HG02870 (cell line): ENCODE results near the gene MARS1.
A peak's percentile ranks its signal among the peaks of the same experiment; 100 is the strongest.

Experiments used
- ATAC-seq: cut with Tn5 transposase; IDR thresholded peaks from one replicate; pipeline ENCODE4 v1.9.1; 2021; ENCODE audit warnings: mild to moderate bottlenecking, moderate library complexity; ENCODE audit not compliant: unreplicated experiment

MARS1 gene

GRCh38 chr12:57470970-57471656 is 16.8 kb upstream of the MARS1 start:
- no peak for ATAC-seq

- no peak for ATAC-seq
Measured at GRCh38 chr12:57471661-57472060, 16.2 kb upstream of the MARS1 start.

- ATAC-seq, result no peak
Measured at GRCh38 chr12:57472391-57472790, 15.5 kb upstream of the MARS1 start.

- no peak for ATAC-seq
Measured at GRCh38 chr12:57473392-57473791, 14.5 kb upstream of the MARS1 start.

DNA sequence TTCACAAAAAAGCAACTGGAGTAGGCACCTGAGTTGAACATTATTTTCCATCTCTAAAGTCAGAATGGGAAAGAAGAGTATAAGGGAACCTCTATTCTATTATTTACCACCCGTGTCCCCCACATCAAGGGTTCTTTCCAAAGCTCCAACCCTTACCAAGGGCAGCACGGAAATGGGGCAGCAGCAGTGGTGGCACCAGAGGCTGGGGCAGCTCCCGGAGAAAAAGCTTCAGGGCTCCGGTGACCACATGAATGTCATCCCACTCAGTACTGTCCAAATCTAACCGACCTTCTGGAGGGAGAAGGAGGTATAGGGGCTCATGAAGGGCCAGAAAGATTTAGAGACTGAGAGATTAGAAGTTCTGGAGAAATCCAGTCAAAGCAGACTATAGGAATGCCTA is 14.0 kb upstream of the MARS1 start:
- ATAC-seq, result no peak

DNA sequence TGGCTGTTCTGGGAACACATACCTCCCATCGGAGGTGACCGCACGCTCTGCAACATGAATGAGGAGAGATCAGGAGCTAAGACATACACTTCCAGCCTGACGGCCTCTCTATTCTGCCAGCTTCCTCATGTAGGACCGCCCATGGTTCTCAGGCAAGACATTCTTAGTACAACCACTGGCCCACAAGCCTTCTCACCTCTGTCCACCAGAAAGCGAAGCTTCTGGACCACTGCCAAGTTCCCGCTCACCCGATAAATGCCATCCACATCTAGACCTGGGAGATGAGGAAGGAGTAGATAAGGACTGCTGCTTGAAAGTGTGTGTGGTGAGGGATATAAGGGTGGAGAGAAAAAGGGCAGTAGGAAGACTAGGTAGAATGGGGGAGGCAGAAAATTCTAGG is 13.4 kb upstream of the MARS1 start:
- no peak for ATAC-seq

DNA sequence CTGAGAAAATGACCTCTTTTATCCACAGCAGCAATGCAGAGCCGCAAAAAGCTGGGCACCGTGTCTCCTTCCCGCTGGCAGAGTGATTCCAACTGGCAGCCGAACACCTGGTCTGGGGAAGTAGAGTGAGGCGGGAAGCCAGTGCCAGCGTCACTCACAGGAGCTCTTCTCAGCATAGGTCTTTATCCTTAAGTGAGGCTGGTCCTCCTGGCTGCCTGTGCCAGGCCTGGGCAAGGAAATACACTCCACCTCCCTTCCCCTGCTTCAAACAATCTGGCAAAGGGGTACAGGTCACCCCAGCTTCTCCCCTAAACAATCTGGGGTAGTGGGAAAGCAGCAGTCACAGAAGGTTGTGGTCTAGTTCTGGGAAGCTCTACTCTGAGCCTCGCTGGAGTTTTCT is 13.0 kb upstream of the MARS1 start:
- ATAC-seq, result no peak

GRCh38 chr12:57475271-57476161 is 12.4 kb upstream of the MARS1 start:
- ATAC-seq, result no peak

DNA sequence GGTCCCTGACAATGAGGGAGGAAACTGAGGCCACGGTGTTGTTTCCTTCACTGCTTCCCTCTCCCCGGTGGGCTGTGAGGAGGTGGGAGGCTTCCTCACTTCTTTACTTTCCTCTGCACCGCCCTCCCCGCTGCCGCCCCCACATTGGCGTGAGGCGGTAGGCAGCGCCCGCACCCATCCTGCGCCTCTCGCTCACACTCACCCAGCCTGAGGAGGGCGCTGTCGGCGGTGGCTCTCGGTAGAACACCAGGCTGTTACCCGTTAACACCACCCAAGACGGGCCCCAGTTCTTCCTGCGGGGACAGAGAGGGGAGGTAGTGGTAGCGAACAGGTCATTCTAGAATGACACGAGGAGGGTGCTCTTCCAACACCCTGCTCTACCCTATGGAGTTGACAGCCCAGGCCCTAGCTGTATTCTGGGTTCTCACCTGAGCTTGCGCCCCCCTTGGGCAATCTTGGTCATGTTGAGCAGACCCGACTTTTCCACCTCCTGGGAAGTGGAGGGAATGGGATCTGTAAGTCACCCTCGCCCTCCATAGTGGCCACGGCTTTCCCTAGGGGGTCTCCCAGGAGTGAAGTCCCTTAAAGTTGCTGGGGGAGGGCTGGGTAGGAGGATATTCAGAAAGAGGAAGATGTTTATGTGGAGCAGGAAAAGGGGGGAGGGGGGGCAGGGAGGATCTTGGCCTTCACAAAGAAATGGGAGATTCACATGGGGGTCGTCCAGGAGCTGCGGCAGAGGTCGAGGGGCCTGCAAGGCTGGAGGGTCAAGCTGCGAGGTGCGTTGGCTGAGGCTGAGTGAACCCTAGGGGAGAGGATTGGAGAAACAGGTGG is 11.5 kb upstream of the MARS1 start:
- peak; percentile 30 for ATAC-seq

DNA sequence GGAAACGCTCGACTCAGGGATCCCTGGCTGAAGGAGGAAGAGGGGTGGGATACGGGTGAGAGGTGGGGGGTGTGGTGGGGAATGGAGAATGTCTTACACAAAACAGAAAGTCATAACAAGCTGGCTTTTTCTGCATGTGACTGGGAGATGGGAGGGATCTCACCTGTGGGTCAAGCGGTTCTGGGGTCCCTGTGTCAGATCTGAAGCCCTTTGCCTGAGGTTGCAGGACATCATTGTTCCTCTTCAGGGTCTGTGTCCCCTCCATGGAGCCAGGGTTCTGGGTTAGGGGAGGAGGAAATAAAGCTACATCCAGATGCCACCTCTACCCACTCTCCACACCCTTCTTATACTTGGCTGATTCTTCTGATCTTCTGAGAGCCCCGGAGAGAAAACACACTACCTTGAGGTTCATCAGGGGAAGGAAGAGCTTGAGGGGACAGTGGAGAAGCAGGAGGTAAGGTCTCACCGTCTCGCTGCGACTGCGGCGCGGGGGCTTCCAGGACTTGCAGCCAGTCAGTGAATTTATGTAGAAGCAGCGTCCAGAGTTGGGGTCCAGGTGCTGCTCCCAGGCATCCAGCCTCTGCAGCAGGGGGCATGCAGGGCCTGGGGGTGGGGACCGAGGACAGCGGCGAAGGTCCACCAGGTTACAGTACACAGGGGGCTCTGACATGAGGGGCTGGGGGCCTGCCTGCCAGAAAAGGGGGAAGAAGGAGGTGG is 10.7 kb upstream of the MARS1 start:
- no peak for ATAC-seq

DNA sequence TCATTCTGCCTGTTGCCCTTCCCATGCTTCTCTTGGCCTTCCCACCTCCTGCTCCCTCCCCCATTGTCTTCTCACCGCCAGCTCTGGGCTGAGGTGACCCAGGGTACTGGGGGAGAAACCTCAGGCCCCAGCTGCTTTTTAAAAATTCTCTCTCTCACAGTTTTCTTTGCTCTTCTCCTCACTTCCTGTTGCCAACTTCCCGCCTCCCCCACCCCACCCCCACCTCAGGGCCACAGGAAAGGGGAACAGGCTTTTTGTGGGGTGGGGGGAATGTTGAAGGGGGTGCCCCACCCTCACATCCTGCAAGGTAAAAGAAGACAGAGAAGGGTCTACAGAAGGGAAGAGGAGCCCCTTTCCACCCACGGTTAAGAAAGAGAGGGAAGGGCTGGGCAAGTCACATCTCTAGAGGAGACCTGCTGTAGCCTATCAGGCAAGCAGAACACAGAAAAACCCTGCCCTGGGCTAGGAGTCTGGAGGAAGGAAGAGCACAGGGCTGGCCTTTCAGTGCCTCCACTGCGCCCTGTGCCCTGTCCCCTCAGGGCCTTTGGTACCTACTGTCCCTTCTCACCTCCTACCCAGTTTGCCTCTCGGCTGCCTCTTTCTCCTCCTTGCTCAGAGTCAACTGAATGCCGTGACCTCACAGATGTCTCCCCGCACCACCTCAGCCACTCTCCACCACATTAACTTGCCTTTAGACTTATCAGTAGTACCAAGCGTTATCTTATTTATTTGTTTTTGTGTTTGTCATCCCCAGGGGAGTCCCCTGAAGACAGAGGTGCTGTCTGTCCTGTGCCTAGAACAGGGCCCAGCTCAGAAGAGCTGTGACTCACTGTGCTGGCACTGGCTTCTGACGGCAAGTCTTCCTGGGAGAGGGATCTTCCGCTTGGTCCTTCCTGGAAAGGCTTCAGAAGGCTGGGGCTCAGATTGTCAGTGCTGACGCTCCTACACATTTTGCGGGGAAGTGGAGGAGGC is 9.9 kb upstream of the MARS1 start:
- ATAC-seq, result peak; percentile 43

- ATAC-seq, result no peak
Measured at GRCh38 chr12:57479043-57479375, 8.9 kb upstream of the MARS1 start.

DNA sequence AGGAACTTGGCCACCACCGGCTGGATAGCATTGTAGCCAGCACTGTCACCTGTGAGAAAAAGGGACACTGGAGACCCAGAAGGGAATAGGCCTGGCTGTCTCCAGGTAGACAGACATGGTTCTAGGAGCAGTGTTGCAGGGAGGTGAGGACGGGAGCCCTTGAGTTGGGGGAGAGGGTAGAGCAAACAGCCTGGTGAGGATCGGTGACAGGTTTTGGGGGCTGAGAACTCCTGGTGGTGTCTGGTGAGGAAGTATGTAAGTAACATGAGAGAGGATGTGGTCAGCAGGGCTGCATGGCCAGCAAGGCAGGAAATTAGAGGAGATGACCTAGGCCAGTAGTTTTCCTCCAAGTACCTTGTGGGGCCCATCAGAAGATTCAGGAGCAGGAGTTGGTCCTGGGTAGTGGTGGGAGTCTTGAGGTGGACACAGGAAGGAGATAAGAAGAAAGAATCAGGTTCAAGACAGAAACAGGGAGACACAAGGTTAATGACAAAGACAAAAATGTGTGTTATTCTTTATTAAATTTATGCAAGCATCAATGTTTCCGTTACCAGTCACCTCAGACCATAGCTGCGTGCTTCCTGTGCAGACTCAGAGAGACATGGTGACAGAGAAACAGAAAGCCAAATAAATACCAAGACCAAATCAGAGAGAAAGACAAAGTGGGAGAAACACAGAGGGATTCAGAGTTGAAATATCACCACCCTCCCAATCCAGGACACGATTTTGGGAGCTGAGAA is 8.3 kb upstream of the MARS1 start, which contains the start of gene ARHGAP9:
Gene ARHGAP9, minus strand, starts transcription at position 491 of the 740 bp plus-strand sequence. Its CDS starts 460 bp downstream, at position 31.
- ATAC-seq, result no peak

DNA sequence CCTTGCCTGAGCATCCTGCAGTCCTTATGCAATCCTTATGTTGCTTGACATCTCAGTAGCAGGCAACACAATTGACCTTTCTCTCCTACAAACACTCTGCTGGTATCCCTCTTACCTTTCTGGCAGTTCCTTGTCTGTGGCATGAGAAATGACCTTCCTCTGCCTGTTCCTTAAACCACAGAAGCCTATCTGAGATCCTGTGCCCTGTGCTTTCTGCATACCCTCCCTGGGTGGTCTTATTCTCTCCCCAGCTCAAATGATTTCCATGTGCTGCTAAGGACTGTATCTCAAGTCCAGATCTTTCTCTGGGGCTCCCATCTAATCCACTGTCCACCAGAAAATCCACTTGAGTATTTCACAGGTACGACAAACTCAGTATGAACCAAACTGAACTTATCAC is 6.2 kb upstream of the MARS1 start:
- no peak for ATAC-seq

DNA sequence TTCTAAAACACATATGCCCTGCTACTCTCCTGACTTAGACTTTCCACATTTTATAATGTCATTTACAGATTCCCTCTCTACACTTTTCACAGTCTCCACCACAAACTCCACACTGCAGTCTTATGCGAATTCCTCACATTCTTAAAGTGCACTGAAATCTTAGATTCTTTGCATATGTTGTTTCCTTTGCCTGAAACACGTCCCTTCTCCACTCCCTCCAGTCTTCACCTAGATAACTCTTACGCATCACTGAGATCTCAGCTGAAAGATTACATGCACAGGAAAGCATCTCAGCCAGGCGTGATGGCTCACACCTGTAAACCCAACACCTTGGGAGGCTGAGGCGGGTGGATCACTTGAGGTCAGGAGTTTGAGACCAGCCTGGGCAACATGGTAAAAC is 4.4 kb upstream of the MARS1 start:
- ATAC-seq, result no peak

DNA sequence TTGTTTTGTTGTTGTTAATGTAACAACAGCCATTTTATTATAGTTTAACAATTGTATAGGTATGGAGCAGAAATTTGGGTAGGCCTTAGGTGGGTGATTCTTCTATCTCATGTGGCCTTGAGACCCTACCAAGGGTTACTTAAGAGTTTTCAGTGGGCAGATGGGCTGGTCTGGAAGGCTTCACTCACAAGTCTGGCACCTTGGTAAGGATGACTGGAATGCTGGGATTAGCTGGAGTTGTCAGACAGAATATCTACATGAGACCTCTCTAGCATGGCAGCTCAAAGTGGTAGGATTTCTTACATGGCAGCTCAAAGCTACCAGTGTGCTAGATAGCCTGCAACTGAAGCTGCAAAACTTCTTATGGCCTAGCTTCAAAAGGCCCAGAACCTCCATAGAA is 2.2 kb upstream of the MARS1 start:
- ATAC-seq, result no peak

DNA sequence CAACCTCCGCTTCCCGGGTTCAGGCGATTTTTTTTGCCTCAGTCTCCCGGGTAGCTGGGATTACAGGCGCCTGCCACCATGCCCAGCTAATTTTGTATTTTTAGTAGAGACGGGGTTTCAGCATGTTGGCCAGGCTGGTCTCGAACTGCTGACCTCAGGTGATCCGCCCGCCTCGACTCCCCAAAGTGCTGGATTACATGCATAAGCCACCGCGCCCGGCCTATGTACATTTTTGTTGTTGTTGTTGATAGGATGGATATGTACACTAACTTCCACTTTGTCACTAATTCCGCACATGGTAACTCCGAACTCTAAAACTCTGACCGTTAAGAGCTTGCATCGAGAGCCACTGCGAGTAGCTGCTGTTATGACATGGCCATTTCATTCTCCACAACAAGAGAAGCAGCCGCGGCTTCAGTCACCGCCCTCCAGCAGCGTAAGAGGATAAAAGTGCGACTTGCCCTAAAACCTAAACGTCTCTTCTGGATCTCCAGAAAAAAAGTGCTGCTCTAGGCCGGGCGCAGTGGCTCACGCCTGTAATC is 742 bp upstream of the MARS1 start:
- ATAC-seq, result no peak

- ATAC-seq, result no peak
Measured at GRCh38 chr12:57488402-57489156, 711 bp downstream of the MARS1 start.
